ENCODE results near the gene SMIM17. TPM values are rescaled to one million over a fixed set of nuclear protein-coding genes. Genes with fewer than 3 reads are reported as not detected.

SMIM17 gene
- total RNA-seq, 4 donors from 2014 or later = not detected

GRCh38 chr19:56633021-56633420 lies 9.9 kb upstream of the SMIM17 start:
- DNase-seq (ENCODE audit: low spot score in 2 of 2) = no peak
- TF ChIP-seq CTCF (IDR thresholded peaks at IDR 0.05) (no peak), POLR2A (IDR thresholded peaks at IDR 0.05) (no peak)
- intact Hi-C loops (cut with DNase I; ENCODE audit: low total_unique reads) = no loop called here
- no peak overlapping the region for H3K4me3 ChIP-seq (ENCODE audit: low read depth, poor library complexity, severe bottlenecking)
- 26 to 31% methylated on average over 1 of the region's 1 CpG for WGBS, 2 donors

- DNase-seq (ENCODE audit: low spot score in 2 of 2) = peak; percentile 15 to 81
- intact Hi-C loops (cut with DNase I; ENCODE audit: low total_unique reads) = no loop called here
- TF ChIP-seq POLR2A (IDR thresholded peaks at IDR 0.05) = no peak
- TF ChIP-seq CTCF (IDR thresholded peaks at IDR 0.05) = no peak
- H3K4me3 ChIP-seq (ENCODE audit: low read depth, poor library complexity, severe bottlenecking) = no peak overlapping the region
- 8 to 9% methylated on average over 11 to 21 of the region's 21 CpGs for WGBS, 2 donors
Measured at GRCh38 chr19:56637976-56638555, 4.9 kb upstream of the SMIM17 start.

GRCh38 chr19:56639217-56639616 lies 3.7 kb upstream of the SMIM17 start:
- H3K4me3 ChIP-seq (ENCODE audit: low read depth, poor library complexity, severe bottlenecking) = no peak overlapping the region
- no peak for DNase-seq (ENCODE audit: low spot score in 2 of 2)
- intact Hi-C loops (cut with DNase I; ENCODE audit: low total_unique reads) = no loop called here
- 41 to 43% methylated on average over 7 of the region's 7 CpGs for WGBS, 2 donors
- TF ChIP-seq CTCF (IDR thresholded peaks at IDR 0.05) (no peak), POLR2A (IDR thresholded peaks at IDR 0.05) (no peak)

GRCh38 chr19:56643460-56643955 lies 549 bp downstream of the SMIM17 start:
- H3K4me3 ChIP-seq (ENCODE audit: low read depth, poor library complexity, severe bottlenecking) = no peak overlapping the region
- no peak for TF ChIP-seq POLR2A (IDR thresholded peaks at IDR 0.05)
- no peak for TF ChIP-seq CTCF (IDR thresholded peaks at IDR 0.05)
- WGBS, 2 donors = 9 to 10% methylated on average over 10 to 11 of the region's 25 CpGs
- DNase-seq (ENCODE audit: low spot score in 2 of 2) = no peak
- intact Hi-C loops (cut with DNase I; ENCODE audit: low total_unique reads) = no loop called here

- WGBS, 2 donors = 65 to 80% methylated on average over 3 of the region's 3 CpGs
Measured at GRCh38 chr19:56654151-56654550, 11.2 kb downstream of the SMIM17 start.

More at GRCh38 chr19:56654151-56654550, 11.2 kb downstream of the SMIM17 start:
- peak in 1 of 2 donors; percentile 15 for DNase-seq (ENCODE audit: low spot score in 2 of 2)
- H3K4me3 ChIP-seq (ENCODE audit: low read depth, poor library complexity, severe bottlenecking) = no peak overlapping the region
- intact Hi-C loops (cut with DNase I; ENCODE audit: low total_unique reads) = no loop called here
- TF ChIP-seq POLR2A (IDR thresholded peaks at IDR 0.05) (no peak), CTCF (IDR thresholded peaks at IDR 0.05) (no peak)
